GM18873 (cell line): ENCODE measurements around the gene OR2B2.
A peak's percentile ranks its signal among the peaks of the same experiment; 100 is the strongest.

Experiments used
- ATAC-seq: cut with Tn5 transposase; IDR thresholded peaks from one replicate; pipeline ENCODE4 v1.9.1; 2021; ENCODE audit warnings: mild to moderate bottlenecking, moderate library complexity, moderate number of reproducible peaks; ENCODE audit not compliant: unreplicated experiment, low FRiP score

Gene OR2B2

GRCh38 chr6:27893836-27894807 lies 18.1 kb downstream of the OR2B2 start:
- no peak for ATAC-seq

- peak; percentile 57 for ATAC-seq
Measured at GRCh38 chr6:27893059-27893835, 18.9 kb downstream of the OR2B2 start.

GRCh38 chr6:27892649-27893058 lies 19.5 kb downstream of the OR2B2 start:
- ATAC-seq = no peak

- no peak for ATAC-seq
Measured at GRCh38 chr6:27891320-27891875, 20.8 kb downstream of the OR2B2 start.

GRCh38 chr6:27890445-27891319 lies 21.5 kb downstream of the OR2B2 start:
- ATAC-seq = peak; percentile 51

- no peak for ATAC-seq
Measured at GRCh38 chr6:27889628-27890444, 22.4 kb downstream of the OR2B2 start.

GRCh38 chr6:27889275-27889627 lies 22.9 kb downstream of the OR2B2 start:
- ATAC-seq = no peak

GRCh38 chr6:27888566-27888965 lies 23.6 kb downstream of the OR2B2 start:
- ATAC-seq = no peak

GRCh38 chr6:27886073-27886472 lies 26.1 kb downstream of the OR2B2 start:
- ATAC-seq = no peak

GRCh38 chr6:27883136-27883535 lies 29.1 kb downstream of the OR2B2 start:
- ATAC-seq = no peak

- no peak for ATAC-seq
Measured at GRCh38 chr6:27882624-27883023, 29.6 kb downstream of the OR2B2 start.

- no peak for ATAC-seq
Measured at GRCh38 chr6:27879837-27880236, 32.4 kb downstream of the OR2B2 start.

- ATAC-seq = no peak
Measured at GRCh38 chr6:27874016-27874415, 38.2 kb downstream of the OR2B2 start.

- no peak for ATAC-seq
Measured at GRCh38 chr6:27873021-27873940, 38.9 kb downstream of the OR2B2 start.

- no peak for ATAC-seq
Measured at GRCh38 chr6:27872642-27873020, 39.6 kb downstream of the OR2B2 start.

GRCh38 chr6:27871924-27872638 lies 40.1 kb downstream of the OR2B2 start:
- peak; percentile 57 for ATAC-seq

- no peak for ATAC-seq
Measured at GRCh38 chr6:27870291-27870870, 41.8 kb downstream of the OR2B2 start.
